Activated CD4-positive, CD25-positive, alpha-beta regulatory T cell treated with anti-CD3 and anti-CD28 coated beads, Interleukin-2, amount 50 U/mL, for 72 hours (primary cell): Measurements from ENCODE around the gene GABRB1.
"Not testable (repeated sequence)": the region's sequence is repeated elsewhere in the genome, so short reads cannot be mapped to it uniquely, and the experiment has no call there.

Experiments
- DNase-seq: peaks from one replicate; pipeline ENCODE4 v3.0.0; 2021

Gene GABRB1

DNA sequence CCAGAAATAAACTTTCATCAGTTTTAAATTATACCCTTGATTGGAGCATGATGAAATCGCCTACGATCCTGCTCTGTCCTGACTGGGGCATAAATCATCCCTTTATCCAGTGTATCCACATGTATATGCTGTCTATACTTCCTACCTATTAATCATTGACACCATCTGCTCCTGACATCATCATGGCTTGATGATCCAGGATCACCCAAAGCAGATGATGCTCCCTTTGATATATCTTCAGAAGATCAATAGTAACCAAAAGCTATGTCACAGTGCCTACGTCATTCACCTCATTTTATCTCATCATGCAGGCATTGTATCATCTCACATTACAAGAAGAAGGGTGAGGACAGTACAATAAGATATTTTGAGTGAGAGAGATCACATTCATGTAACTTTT, 294.7 kb downstream of the GABRB1 start:
- DNase-seq, result no peak

DNA sequence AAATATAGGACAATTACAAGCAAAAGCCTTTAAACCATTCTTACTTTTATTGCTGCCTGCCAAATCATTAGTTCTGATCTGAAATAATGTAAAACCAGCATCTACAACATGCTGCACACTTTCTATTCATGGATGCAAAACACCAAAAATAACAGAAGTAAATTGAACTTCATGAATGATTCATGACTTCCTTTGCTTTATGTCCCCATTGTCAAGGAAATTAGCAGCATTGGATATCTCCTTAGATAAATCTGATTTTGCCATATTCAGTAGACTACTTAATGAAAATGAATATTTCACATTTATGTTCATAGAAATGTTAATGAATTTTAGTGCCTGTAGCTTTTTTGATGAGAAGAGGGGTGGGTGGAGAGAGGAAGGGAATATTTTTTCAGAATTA, 299.5 kb downstream of the GABRB1 start:
- no peak for DNase-seq

DNA sequence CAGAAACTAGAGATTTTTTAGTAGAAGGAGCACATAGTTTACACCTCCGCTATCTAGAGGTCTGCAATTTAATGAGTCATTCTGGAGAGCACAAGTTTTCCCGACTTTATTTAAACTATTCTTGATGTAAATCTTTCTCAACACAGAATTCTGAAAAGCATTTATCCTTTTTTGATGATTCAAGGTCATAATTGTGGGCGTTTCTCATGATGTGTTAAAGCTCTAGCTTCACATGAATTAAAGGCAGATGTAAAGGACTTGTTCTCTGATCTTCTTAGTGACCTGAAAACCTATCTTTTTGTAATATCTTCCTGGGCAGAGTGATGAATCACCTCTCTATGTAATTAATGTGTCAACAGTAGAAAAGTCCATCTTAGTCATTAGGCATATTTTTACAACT, 303.3 kb downstream of the GABRB1 start:
- no peak for DNase-seq

DNA sequence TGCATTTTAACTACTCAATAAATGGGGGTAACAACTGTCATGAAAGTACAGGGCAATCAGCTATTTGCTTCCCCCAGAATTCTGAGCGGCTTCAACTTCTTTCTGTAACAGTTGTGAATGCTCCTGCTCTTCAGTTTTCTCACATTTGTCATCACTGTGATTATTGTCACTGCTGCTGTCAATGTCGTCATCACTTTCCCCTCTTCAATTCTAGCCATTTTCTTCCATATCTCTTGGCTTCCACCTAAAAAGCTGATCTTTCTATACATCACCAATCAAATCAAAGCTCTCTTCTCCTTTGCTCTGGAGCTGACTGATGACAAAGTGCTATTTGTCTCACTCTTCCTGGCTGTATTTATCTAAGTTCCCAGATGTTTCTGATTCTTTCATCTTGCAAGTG, 306.5 kb downstream of the GABRB1 start:
- DNase-seq, result no peak

DNA sequence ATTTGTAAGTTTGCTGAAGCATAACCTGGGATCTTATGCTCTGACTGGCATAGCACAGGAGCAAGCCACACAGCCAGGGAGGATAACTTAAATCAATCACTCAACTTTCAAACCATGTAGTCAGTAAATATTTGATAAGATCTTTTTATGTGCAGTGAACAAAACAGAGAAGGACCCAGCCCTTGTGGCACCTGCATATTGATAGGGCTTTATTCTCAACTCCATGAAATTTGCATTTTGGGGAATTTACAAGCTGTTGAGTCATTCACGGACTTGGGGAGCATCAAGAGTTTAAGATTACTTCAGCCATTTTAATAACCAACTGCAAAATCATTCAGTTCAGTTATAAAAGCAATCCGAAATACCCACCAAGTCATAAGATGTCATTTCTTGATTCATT, 309.5 kb downstream of the GABRB1 start:
- DNase-seq, result no peak

DNA sequence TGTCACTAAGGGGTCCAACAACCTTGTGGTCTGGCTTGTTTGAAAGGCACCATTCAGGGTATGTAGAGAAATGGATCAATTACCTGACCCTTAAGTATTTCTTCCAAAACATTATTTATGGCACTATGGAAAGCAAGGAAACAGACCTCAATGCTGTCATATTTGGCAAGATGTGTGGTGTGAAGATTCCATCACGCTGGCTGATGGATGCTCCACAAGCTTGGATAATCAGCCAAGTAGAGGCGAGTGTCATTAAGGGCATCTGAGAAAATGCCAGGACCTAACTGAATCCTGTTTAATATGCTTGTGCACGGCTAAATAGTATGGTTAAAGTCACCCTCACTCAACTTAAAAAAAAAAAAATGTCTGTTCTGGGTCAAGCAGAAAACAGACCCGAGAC, 311.4 kb downstream of the GABRB1 start:
- no peak for DNase-seq

DNA sequence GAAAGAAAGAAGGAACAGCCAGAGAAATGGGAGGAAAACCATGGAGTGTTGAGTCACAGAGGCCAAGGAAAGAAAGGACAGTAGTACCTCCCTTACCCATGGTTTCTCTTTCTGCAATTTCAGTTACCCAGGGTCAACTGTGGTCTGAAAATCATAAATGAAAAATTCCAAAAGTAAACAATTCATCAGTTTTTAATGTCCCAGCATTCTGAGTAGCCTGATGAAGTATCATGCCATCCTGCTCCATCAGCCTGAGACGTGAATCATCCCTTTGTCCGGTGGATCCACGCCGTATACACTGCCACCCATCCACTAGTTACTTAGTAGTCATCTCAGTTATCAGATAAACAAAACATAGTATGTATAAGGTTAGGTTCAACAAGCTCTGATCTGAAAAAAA, 318.0 kb downstream of the GABRB1 start:
- no peak for DNase-seq

DNA sequence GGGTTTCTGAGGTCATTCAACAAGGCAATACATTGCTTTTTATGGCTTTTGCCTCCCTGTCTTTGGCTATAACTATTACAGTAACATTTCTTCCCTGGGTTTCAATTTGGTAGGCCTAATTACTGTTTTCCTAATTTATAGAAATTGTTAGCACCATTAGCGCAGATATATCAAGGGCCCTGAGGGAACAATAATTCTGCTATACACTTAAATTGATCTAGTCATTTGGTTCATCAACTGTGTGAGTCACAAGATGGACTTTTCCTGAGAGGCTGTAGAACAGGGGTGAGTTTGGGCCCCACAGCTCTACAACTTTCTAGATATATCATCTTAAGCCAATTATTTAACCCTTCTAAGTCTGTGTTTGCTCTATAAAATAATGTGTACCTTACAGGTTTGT, 324.2 kb downstream of the GABRB1 start:
- no peak for DNase-seq

DNA sequence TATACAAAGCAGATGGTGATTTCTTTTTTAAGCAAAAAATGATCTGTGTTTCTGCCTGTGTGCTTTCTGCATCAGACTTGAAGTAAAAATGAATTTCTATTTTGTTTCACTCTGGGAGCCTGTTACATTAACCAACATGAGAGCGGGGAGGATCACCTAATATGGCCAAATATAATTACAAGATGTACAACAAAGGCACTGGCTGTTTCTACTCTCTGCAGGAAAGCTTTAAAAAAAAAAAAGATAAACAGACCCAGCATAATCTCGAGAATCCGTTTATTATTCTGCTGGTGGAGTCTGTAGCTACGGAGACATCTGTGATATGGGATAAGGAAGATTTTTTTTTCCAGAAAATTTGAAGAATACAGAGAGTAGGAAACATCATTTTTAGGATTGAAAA, 328.5 kb downstream of the GABRB1 start:
- DNase-seq, result no peak

DNA sequence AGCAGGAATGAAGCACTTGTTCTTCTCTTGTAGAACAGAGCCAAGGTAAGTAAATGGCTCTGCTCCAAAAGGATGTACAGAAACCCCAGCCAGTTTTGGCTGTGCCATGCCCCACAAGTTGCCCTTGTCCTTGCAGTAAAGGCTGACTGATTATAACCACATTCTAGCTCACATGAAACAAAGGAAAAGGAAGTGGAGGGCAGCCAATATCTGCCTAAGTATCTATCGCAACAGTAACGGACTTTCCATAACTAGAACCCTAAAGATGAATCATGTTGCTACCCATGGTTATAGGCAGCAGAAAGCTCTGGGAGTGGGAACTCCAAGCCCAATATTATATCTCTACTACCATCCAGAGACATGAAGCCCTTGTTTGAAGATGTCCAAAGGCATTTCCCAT, 336.4 kb downstream of the GABRB1 start:
- no peak for DNase-seq

DNA sequence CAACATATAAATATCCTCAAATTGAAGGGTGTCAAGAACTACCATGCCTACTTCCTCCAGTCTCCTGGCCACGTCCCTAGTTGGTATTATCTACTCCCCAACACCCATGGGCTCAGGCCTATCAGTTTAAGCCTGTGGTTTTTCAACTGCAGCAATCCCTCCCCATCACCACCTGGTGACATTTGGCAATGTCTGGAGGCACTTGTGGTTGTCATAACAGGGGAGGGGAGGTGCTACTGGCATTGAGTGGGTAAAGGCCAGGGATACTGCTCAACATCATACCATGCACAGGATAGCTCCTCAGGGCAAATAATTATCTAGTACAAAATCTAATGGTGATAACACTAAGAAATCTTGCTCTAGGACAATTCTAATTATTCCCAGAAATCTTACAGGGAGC, 336.8 kb downstream of the GABRB1 start:
- no peak for DNase-seq

DNA sequence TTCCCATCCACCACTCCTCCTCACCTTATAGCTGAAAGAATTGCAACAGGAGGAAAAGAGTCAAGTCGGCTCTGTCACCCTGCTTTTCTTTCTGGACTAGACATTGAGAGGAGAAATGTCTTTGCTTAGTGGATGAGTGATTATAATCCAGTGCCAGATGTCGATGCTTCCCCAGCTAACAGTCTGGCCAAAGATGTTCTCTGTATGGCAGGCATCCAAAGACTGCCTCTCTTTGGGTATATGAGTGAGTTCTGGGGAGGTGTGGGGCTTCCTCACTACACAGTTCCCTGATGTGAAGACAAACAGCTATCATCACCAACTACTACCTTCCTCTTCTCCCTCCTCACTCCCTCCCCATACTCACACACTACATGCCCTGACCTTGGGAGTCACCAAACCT, 341.2 kb downstream of the GABRB1 start:
- DNase-seq, result no peak

DNA sequence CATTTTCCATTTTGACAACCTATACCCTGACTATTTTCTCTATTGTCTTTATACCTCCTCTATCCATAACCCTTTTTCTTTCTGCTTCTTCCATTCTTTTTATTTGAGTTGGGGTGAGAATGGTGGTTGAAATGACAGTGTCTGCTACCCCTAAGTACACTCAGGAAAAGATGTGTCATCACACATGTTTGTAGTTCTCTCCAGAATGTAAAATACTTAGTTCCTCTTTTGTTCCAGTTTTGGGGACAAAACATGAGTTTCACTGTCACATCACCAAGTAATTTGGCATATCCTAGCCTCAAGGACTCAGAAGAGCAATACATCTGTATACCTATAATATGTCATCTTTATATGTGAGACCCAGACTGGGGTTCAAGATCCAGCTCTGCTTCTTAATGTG, 341.8 kb downstream of the GABRB1 start:
- DNase-seq, result no peak

DNA sequence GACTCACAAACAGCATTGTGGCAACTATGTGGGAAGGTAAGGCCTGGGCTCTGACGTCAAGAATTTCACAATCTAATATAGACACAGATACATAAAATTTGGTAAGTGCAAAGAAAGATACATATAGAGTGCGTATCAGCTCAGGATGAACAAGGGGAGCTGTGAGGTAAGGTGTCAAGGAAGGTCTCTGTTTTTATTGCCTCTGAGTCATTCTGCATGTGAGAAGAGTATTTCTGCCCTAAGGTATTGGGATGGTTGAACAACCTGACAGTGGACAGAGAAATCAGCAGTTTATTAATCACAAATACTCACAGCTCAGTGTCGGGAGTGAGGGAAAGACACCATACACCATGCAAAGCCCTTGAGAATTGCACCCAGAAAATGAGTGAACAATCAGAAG, 342.3 kb downstream of the GABRB1 start:
- DNase-seq, result no peak

DNA sequence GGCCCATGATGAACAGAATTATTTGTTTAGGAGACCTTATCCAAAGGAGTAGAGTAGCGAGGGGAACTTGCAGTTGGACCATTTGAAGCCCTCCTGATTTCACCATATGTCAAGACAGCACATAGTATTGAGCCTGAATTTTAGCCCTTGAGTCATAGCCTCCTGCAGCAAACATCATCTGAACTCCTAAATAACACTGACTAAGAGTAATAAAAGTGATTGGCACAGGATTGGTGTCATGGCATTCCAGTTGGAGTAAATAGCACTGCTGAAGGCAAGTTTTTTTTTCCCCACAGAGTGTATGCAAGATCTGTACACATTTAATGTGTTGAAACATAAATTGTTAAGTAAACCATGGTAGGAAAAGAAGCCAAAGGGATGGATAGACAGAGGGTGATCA, 343.1 kb downstream of the GABRB1 start:
- no peak for DNase-seq

DNA sequence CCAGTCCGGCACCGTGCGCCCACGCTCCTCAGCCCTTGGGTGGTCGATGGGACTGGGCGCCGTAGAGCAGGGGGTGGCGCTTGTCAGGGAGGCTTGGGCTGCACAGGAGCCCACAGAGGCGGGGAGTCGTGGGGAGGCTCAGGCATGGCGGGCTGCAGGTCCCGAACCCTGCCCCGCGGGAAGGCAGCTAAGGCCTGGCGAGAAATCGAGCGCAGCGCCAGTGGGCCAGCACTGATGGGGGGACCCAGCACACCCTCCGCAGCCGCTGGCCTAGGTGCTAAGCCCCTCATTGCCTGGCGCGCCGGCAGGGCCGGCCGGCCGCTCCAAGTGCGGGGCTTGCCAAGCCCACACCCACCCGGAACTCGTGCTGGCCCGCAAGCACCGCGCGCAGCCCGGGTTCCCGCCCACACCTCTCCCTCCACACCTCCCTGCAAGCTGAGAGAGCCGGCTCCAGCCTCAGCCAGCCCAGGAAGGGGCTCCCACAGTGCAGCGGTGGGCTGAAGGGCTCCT, 346.7 kb downstream of the GABRB1 start:
- DNase-seq, result not testable (repeated sequence)

DNA sequence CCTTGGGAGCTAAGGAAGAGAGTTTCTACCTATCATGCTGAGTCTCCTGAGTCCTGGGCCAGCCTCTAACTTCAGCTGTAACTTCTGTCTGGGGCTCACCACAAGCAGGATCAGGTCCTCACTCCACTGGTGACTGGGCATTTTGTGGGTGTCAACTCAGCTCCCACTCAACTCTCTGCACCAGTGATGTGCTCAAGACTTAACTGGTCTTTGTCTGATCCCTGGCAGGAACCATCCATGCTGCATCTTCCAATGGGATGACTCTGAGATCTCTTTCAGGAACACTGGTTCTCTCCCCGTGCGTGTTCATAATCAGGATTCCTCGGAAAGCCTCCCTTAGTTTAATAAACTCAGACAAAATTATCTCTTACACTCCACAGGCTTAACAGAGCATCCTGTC, 349.8 kb downstream of the GABRB1 start:
- no peak for DNase-seq

DNA sequence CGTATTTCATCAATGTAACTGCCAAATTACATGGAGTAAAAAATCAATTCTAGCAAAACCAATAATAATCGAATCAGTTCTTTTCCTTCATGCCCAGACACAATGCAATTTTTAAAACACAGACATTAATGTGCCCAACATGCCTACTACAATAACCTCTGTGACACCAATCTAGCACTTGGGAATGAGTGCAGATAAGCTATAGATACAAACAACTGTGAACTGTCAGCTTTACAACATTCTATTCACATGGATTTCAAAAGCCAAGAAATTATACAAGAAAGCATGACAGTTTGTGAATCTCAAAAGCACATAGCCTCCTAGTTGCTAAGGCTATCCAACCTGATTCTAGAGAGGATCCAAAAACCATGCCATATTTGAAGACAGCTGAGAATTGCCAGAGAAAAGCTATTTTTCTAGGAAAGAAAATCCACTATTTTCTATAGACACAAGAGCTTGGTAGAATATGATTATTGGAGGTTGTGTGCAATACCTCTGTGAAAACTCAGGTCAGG, 351.5 kb downstream of the GABRB1 start:
- DNase-seq, result no peak

DNA sequence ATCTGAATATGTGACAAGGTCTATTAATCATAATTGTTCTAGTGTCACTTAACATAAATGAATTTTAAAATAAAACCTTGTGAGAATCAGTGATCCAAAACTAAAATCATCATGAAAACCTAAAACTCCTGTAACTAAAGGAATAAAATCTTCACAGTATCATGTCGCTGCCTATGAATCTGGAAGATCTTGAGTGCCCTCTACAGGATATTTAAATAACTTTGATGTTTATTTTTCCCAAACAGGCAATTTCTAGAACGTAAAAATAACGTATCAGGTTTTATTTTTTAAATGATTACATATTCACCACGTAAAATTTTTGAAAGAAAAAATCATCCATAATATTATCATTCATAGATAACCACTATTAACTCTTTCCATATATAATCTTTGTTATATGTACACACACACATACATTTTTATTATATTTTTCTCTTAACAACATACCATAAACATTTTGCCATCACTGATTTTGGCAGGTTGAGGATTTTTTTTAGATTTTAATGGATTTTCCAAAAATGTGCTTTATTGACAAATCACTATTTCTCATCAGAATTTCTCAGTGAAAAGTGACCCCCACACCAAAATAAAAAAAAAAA, 352.6 kb downstream of the GABRB1 start:
- no peak for DNase-seq

DNA sequence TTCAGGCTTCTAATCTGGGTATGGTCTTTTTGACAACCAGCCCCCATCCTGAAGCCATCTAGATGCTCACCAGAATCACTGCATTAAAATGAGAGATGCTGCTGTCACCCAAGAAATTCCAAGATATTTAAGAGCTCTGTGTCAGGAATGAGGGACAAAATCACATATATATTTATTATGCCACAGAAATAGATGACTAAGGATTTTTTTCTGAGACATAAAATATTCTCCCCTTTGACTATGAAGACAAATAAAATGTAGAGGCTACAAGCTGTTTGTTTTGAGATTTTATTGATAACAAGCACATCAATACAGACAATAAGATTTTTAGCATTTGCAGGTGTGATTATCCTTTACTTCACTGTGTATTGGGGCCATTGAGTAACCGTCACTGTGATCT, 354.8 kb downstream of the GABRB1 start:
- no peak for DNase-seq

DNA sequence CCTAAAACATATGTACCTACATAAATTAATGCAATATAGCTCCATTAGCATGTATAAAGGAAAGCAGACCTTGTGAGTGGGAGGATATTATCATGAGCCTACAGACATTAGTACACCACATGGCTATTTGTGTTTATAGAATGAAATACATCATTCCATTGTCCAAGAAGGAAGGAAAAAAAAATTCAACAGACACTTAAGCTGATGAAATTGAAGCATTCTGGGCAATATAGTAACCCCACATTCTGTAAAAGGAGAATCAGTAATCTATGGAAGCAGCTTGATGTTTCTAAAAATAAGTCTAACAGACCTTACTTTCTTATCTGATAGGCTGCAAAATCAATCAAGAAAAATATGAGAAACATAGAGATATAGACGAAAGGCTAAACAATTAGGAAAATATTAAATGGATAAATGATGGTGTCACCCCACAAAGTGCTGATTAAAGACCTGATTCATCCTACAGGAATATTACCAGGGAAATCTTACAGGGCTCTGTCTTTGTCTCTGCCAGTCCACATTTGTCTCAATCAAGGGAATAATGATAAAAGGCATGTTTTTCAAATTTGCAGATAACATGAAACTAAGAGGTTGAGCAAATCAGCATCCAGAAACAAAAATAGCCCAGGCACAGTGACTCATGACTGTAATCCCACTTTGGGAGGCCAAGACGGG, 355.3 kb downstream of the GABRB1 start:
- DNase-seq, result no peak

DNA sequence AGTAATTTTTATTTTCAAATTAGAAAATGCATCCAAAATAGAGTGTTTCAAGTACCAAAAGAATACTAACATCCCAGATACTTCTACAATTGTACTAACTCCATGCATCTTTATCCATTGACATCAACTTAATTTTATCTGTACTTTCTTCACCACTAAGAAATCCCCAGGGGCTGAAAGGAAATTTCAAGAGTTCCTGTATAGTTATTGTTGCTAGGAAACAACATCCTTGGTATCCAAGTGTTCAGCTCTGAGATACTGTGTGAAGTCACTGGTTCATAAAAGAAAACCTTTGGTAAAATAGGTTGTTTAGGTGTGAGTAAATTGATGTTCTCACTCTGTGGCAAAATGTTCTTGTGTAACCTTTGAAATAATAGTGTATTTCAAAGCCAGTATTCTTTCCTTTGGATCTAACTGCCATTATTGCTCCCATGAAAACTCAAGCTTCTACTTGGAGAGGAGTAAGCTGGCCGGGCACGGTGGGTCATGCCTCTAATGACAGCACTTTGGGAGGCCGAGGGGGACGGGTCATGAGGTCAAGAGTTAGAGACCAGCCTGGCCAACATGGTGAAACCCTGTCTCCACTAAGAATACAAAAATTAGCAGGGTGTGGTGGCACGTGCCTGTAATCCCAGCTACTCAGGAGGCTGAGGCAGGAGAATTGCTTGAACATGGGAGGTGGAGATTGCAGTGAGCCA, 359.2 kb downstream of the GABRB1 start:
- no peak for DNase-seq

DNA sequence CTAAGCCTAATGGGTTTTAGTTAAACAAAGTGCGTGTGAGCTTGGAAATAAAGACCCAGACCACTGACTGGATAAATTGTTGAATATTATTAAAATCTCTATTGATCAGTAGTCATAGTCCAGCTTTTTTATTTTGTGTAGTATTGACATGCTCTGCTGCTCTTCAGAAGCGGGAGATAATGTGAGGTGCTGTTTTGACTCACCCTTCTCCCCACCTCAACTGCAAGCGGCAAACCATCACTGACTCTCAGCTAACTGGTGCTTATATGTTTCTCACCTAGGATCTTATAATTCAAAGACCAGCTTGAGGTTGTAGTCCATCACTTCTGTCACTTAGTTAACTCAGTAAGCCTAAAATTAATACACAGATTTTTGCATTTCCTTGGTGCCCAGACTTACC, 359.9 kb downstream of the GABRB1 start:
- no peak for DNase-seq

DNA sequence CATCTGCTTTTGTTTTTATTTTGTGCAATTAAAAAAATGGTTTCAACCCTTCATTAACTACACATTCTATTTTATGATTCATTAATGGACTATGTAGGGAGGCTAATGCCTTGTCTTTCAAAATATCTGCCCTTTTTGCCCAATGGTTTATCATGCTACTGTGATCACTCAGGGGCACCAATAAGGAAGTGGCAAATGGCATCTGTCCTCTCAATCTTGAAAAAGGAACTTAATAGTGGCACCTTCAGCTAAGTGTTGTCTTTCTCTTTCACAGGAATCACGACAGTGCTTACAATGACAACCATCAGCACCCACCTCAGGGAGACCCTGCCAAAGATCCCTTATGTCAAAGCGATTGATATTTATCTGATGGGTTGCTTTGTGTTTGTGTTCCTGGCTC, 375.0 kb downstream of the GABRB1 start:
- DNase-seq, result no peak
